ENCODE results near the gene PDC. TPM values are rescaled to one million over a fixed set of nuclear protein-coding genes. Genes with fewer than 3 reads are reported as not detected.
"Not testable (repeated sequence)": the region's sequence is repeated elsewhere in the genome, so short reads cannot be mapped to it uniquely, and the experiment has no call there.

Gene PDC
- polyA plus RNA-seq, 1 of the 3 experiments (the other 2 are of a cell fraction): not detected

DNA sequence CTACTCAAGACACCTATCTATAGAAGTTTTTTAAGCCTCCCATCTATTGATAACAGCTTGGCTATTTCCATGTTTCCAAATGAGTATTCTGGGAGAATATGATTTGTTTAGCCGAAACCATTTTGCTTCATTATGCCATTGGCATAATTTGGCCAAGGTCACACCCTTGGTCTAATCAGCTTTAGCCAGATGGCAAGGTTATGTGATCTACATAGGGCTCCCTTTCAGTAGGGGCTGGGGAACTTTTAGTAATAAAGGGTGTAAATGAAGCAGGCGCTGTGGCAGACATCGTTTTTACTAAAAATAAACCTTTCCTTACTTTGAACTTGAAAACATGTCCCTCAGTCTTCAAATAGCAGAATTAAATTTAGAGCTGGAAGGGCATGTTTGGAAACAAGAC lies 3.0 kb upstream of the PDC start:
- CTCF ChIA-PET: interaction anchor here (0.9 to 1.1 kb wide), 2 partner anchors 17 to 19 kb away, joined by 3 read pairs; no protein-coding TSS in a partner anchor
- Histone ChIP-seq H3K27me3 (ENCODE audit: insufficient read depth) (no peaks in the 10 kb centered on the region), H2AFZ (ENCODE audit: low read depth) (no peak overlapping the region), H3K27ac (ENCODE audit: low read depth in 2 of 2, low read length in 1 of 2) (no peak overlapping the region), H4K20me1 (ENCODE audit: insufficient read depth) (no peaks in the 10 kb centered on the region), H3K4me3 (ENCODE audit: low read depth in 2 of 2, low read length in 1 of 2) (no peak overlapping the region), H3K4me1 (ENCODE audit: control insufficient read depth in 1 of 2, insufficient read depth in 2 of 2, low read depth in 1 of 2, low read length in 1 of 2) (no peaks in the 10 kb centered on the region), H3K9me3 (no peaks in the 10 kb centered on the region), H3K4me2 (no peak overlapping the region), H3F3A (replicated peaks; ENCODE audit: insufficient read depth) (peaks cover 4% of the 10 kb centered on the region), H3K79me2 (ENCODE audit: insufficient read depth) (no peaks in the 10 kb centered on the region), H3K9ac (no peak overlapping the region), H3K36me3 (replicated peaks in 1 of 2; ENCODE audit: control insufficient read depth in 1 of 2, insufficient read depth in 2 of 2, low read length in 1 of 2) (no peaks in the 10 kb centered on the region), H3K9me2 (no peaks in the 10 kb centered on the region)
- TF ChIP-seq USF1 (IDR thresholded peaks at IDR 0.05; ENCODE audit: borderline replicate concordance, low read depth) (no peak), SMC3 (IDR thresholded peaks at IDR 0.05; ENCODE audit: low read depth, low read length) (no peak), USF2 (IDR thresholded peaks at IDR 0.05; ENCODE audit: borderline replicate concordance, low read depth, low read length) (no peak)
- WGBS (ENCODE audit: low lambda C conversion rate): 73% methylated on average over 3 of the region's 3 CpGs
- DNase-seq: no peak
- POLR2A ChIA-PET: no interaction called here

GRCh38 chr1:186463511-186463910 lies 2.6 kb upstream of the PDC start:
- Histone ChIP-seq H3K4me1 (ENCODE audit: control insufficient read depth in 1 of 2, insufficient read depth in 2 of 2, low read depth in 1 of 2, low read length in 1 of 2) (no peaks in the 10 kb centered on the region), H3K4me2 (no peak overlapping the region), H3K79me2 (ENCODE audit: insufficient read depth) (no peaks in the 10 kb centered on the region), H3K4me3 (ENCODE audit: low read depth in 2 of 2, low read length in 1 of 2) (no peak overlapping the region), H2AFZ (ENCODE audit: low read depth) (no peak overlapping the region), H3K9ac (no peak overlapping the region), H3K9me3 (no peaks in the 10 kb centered on the region), H4K20me1 (ENCODE audit: insufficient read depth) (no peaks in the 10 kb centered on the region), H3K9me2 (no peaks in the 10 kb centered on the region), H3K27me3 (ENCODE audit: insufficient read depth) (no peaks in the 10 kb centered on the region), H3K36me3 (replicated peaks in 1 of 2; ENCODE audit: control insufficient read depth in 1 of 2, insufficient read depth in 2 of 2, low read length in 1 of 2) (no peaks in the 10 kb centered on the region), H3K27ac (ENCODE audit: low read depth in 2 of 2, low read length in 1 of 2) (no peak overlapping the region), H3F3A (replicated peaks; ENCODE audit: insufficient read depth) (peaks cover 4% of the 10 kb centered on the region)
- ChIA-PET CTCF (interaction anchor here (0.9 to 1.1 kb wide), 2 partner anchors 17 to 18 kb away, joined by 3 read pairs; no protein-coding TSS in a partner anchor), POLR2A (no interaction called here)
- TF ChIP-seq PBX3 (IDR thresholded peaks at IDR 0.05) (no peak), MXI1 (IDR thresholded peaks at IDR 0.05; ENCODE audit: low read depth, low read length) (no peak), RCOR1 (IDR thresholded peaks at IDR 0.05; ENCODE audit: low read length) (no peak), EP300 (IDR thresholded peaks at IDR 0.05; ENCODE audit: borderline replicate concordance in 1 of 2, low read depth in 1 of 2, low read length in 1 of 2) (no peak), MEF2A (IDR thresholded peaks at IDR 0.05; ENCODE audit: borderline replicate concordance, low read depth) (no peak), USF2 (IDR thresholded peaks at IDR 0.05; ENCODE audit: borderline replicate concordance, low read depth, low read length) (no peak)
- TF ChIP-seq, protein P1, sequence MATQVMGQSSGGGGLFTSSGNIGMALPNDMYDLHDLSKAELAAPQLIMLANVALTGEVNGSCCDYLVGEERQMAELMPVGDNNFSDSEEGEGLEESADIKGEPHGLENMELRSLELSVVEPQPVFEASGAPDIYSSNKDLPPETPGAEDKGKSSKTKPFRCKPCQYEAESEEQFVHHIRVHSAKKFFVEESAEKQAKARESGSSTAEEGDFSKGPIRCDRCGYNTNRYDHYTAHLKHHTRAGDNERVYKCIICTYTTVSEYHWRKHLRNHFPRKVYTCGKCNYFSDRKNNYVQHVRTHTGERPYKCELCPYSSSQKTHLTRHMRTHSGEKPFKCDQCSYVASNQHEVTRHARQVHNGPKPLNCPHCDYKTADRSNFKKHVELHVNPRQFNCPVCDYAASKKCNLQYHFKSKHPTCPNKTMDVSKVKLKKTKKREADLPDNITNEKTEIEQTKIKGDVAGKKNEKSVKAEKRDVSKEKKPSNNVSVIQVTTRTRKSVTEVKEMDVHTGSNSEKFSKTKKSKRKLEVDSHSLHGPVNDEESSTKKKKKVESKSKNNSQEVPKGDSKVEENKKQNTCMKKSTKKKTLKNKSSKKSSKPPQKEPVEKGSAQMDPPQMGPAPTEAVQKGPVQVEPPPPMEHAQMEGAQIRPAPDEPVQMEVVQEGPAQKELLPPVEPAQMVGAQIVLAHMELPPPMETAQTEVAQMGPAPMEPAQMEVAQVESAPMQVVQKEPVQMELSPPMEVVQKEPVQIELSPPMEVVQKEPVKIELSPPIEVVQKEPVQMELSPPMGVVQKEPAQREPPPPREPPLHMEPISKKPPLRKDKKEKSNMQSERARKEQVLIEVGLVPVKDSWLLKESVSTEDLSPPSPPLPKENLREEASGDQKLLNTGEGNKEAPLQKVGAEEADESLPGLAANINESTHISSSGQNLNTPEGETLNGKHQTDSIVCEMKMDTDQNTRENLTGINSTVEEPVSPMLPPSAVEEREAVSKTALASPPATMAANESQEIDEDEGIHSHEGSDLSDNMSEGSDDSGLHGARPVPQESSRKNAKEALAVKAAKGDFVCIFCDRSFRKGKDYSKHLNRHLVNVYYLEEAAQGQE (IDR thresholded peaks at IDR 0.05; ENCODE audit: low read depth, low read length): no peak
- 94% methylated on average over 5 of the region's 5 CpGs for WGBS (ENCODE audit: low lambda C conversion rate)
- no peak for DNase-seq

DNA sequence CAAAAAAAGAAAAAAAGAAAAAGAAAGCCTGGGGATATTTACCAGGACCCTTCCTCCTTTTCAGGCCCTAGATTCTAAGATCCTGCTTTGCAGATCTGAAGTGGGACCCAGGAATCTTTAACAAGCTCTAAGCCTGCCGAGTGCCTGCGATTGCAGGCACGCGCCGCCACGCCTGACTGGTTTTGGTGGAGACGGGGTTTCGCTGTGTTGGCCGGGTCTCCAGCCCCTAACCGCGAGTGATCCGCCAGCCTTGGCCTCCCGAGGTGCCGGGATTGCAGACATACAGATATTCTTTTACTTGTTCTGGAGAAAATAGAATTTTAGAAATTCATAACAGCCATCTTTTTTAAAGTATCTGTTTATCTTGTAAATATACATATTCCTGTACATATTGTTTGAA lies 1.8 kb downstream of the PDC start:
- H3K4me2 ChIP-seq; DNase-seq; H3K4me1 ChIP-seq (ENCODE audit: control insufficient read depth in 1 of 2, insufficient read depth in 2 of 2, low read depth in 1 of 2, low read length in 1 of 2); H2AFZ ChIP-seq (ENCODE audit: low read depth); H3K9me3 ChIP-seq; CTCF ChIA-PET; POLR2A ChIA-PET; H3K27ac ChIP-seq (ENCODE audit: low read depth in 2 of 2, low read length in 1 of 2); H3K79me2 ChIP-seq (ENCODE audit: insufficient read depth); H3K36me3 ChIP-seq (replicated peaks in 1 of 2; ENCODE audit: control insufficient read depth in 1 of 2, insufficient read depth in 2 of 2, low read length in 1 of 2); H3F3A ChIP-seq (replicated peaks; ENCODE audit: insufficient read depth); H4K20me1 ChIP-seq (ENCODE audit: insufficient read depth); H3K4me3 ChIP-seq (ENCODE audit: low read depth in 2 of 2, low read length in 1 of 2); H3K27me3 ChIP-seq (ENCODE audit: insufficient read depth); H3K9ac ChIP-seq; H3K9me2 ChIP-seq: not testable (repeated sequence)
- 96% methylated on average over 14 of the region's 14 CpGs for WGBS (ENCODE audit: low lambda C conversion rate)

All from SK-N-SH (cell line).